ENCODE measurements around the gene DLX3. TPM values are rescaled to one million over a fixed set of nuclear protein-coding genes. Genes with fewer than 3 reads are reported as not detected.

DLX3 gene
- total RNA-seq, 1 experiment from 2014 or later = not detected

GRCh38 chr17:49984776-49985175 is 10.2 kb downstream of the DLX3 start:
- no peaks in the 10 kb centered on the region for H3K9me3 ChIP-seq (ENCODE audit: low read depth, low read length, poor library complexity, severe bottlenecking)
- H3K27ac ChIP-seq (ENCODE audit: low read depth, low read length, poor library complexity, severe bottlenecking) = no peak overlapping the region
- H3K4me1 ChIP-seq (ENCODE audit: insufficient read depth, low read length, poor library complexity, severe bottlenecking) = no peaks in the 10 kb centered on the region
- H3K36me3 ChIP-seq (ENCODE audit: insufficient read depth, low read length, poor library complexity, severe bottlenecking) = no peaks in the 10 kb centered on the region
- peaks cover 14% of the 10 kb centered on the region for H3K27me3 ChIP-seq (replicated peaks; ENCODE audit: insufficient read depth, low read depth, low read length, poor library complexity)
- ChIA-PET POLR2A (ENCODE audit: low non-redundant PET) (no interaction called here), CTCF (interaction anchor here (1.0 kb wide), 1 partner anchor 10 kb away, joined by 3 read pairs; the partner anchor contains the start of gene DLX3)
- intact Hi-C loops (cut with micrococcal nuclease; ENCODE audit: unreplicated experiment) = no loop called here
- no TSS peak for BruUV-seq (replicated peaks)
- TF ChIP-seq EZH2 (IDR thresholded peaks at IDR 0.05; ENCODE audit: borderline replicate concordance, low read depth, low read length, poor library complexity, severe bottlenecking) (no peak), CTCF (conservative IDR thresholded peaks at IDR 0.05; ENCODE audit: low read depth, low read length) (no peak)
- H3K4me3 ChIP-seq (ENCODE audit: low read depth, low read length, poor library complexity, severe bottlenecking) = no peak overlapping the region
- DNase-seq (ENCODE audit: low spot score) = no peak

GRCh38 chr17:49984283-49984682 is 10.7 kb downstream of the DLX3 start:
- peaks cover 12% of the 10 kb centered on the region for H3K27me3 ChIP-seq (replicated peaks; ENCODE audit: insufficient read depth, low read depth, low read length, poor library complexity)
- no peak overlapping the region for H3K4me3 ChIP-seq (ENCODE audit: low read depth, low read length, poor library complexity, severe bottlenecking)
- H3K9me3 ChIP-seq (ENCODE audit: low read depth, low read length, poor library complexity, severe bottlenecking) = no peaks in the 10 kb centered on the region
- intact Hi-C loops (cut with micrococcal nuclease; ENCODE audit: unreplicated experiment) = no loop called here
- DNase-seq (ENCODE audit: low spot score) = no peak
- no peaks in the 10 kb centered on the region for H3K4me1 ChIP-seq (ENCODE audit: insufficient read depth, low read length, poor library complexity, severe bottlenecking)
- H3K27ac ChIP-seq (ENCODE audit: low read depth, low read length, poor library complexity, severe bottlenecking) = no peak overlapping the region
- ChIA-PET POLR2A (ENCODE audit: low non-redundant PET) (no interaction called here), CTCF (interaction anchor here (1.0 kb wide), 1 partner anchor 10 kb away, joined by 3 read pairs; the partner anchor contains the start of gene DLX3)
- BruUV-seq (replicated peaks) = no TSS peak
- no peak for TF ChIP-seq EZH2 (IDR thresholded peaks at IDR 0.05; ENCODE audit: borderline replicate concordance, low read depth, low read length, poor library complexity, severe bottlenecking)
- no peak for TF ChIP-seq CTCF (conservative IDR thresholded peaks at IDR 0.05; ENCODE audit: low read depth, low read length)
- no peaks in the 10 kb centered on the region for H3K36me3 ChIP-seq (ENCODE audit: insufficient read depth, low read length, poor library complexity, severe bottlenecking)

GRCh38 chr17:49980703-49981197 is 14.3 kb downstream of the DLX3 start:
- no peak for DNase-seq (ENCODE audit: low spot score)
- ChIA-PET POLR2A (ENCODE audit: low non-redundant PET) (no interaction called here), CTCF (interaction anchor here (0.7 kb wide), 1 partner anchor 9 kb away, joined by 3 read pairs; no protein-coding TSS in a partner anchor)
- Histone ChIP-seq H3K27me3 (replicated peaks; ENCODE audit: insufficient read depth, low read depth, low read length, poor library complexity) (peaks cover 12% of the 10 kb centered on the region), H3K36me3 (ENCODE audit: insufficient read depth, low read length, poor library complexity, severe bottlenecking) (no peaks in the 10 kb centered on the region), H3K27ac (ENCODE audit: low read depth, low read length, poor library complexity, severe bottlenecking) (no peak overlapping the region), H3K4me3 (ENCODE audit: low read depth, low read length, poor library complexity, severe bottlenecking) (no peak overlapping the region), H3K4me1 (ENCODE audit: insufficient read depth, low read length, poor library complexity, severe bottlenecking) (no peaks in the 10 kb centered on the region), H3K9me3 (ENCODE audit: low read depth, low read length, poor library complexity, severe bottlenecking) (no peaks in the 10 kb centered on the region)
- TF ChIP-seq EZH2 (IDR thresholded peaks at IDR 0.05; ENCODE audit: borderline replicate concordance, low read depth, low read length, poor library complexity, severe bottlenecking) = no peak
- TF ChIP-seq CTCF (conservative IDR thresholded peaks at IDR 0.05; ENCODE audit: low read depth, low read length) = no peak
- BruUV-seq (replicated peaks) = no TSS peak
- intact Hi-C loops (cut with micrococcal nuclease; ENCODE audit: unreplicated experiment) = no loop called here

Data from A673 (cell line).